ENCODE data around the gene NELFB. TPM values are rescaled to one million over a fixed set of nuclear protein-coding genes. Genes with fewer than 3 reads are reported as not detected.
"Not testable (repeated sequence)": the region's sequence is repeated elsewhere in the genome, so short reads cannot be mapped to it uniquely, and the experiment has no call there.

The NELFB gene
- total and polyA plus RNA-seq, 4 donors: 29.6 to 83.7 (median 55.4) TPM

GRCh38 chr9:137241490-137242268 is 13.4 kb upstream of the NELFB start:
- Histone ChIP-seq H3K9me3 (ENCODE audit: control insufficient read depth, insufficient read depth, low read length) (no peaks in the 10 kb centered on the region), H3K4me3 (ENCODE audit: low read depth, low read length) (peak overlapping the region; percentile 66), H3K27me3 (ENCODE audit: control insufficient read depth, insufficient read depth, low read length) (no peaks in the 10 kb centered on the region), H3K36me3 (ENCODE audit: control insufficient read depth, insufficient read depth, low read length) (peaks cover 56% of the 10 kb centered on the region), H3K27ac (ENCODE audit: low read depth, low read length) (peak overlapping the region; percentile 33), H3K4me1 (ENCODE audit: control insufficient read depth, insufficient read depth, low read length) (peaks cover 74% of the 10 kb centered on the region)
- WGBS (ENCODE audit: insufficient coverage): under 1% methylated on average over 75 of the region's 83 CpGs
- DNase-seq (ENCODE audit: low read depth in 4 of 6, low spot score in 6 of 6): no peak

DNA sequence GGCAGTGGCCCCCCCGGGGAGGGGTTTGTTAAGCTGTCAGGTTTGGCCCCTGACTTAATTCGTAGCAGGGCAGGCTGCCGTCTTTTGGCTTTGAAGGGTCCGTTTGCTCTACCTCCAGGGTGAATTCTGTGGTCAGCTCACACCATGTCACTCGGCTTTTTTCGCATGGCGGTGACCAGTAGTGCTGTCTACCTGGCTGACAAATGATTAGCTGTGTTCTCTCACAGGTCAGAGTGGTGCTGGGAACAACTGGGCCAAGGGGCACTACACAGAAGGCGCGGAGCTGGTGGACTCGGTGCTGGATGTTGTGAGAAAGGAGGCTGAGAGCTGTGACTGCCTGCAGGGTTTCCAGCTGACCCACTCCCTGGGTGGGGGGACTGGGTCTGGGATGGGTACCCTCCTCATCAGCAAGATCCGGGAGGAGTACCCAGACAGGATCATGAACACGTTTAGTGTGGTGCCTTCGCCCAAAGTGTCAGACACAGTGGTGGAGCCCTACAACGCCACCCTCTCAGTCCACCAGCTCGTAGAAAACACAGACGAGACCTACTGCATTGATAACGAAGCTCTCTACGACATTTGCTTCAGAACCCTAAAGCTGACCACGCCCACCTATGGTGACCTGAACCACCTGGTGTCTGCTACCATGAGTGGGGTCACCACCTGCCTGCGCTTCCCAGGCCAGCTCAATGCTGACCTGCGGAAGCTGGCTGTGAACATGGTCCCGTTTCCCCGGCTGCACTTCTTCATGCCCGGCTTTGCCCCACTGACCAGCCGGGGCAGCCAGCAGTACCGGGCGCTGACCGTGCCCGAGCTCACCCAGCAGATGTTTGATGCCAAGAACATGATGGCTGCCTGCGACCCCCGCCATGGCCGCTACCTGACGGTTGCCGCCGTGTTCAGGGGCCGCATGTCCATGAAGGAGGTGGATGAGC is 12.6 kb upstream of the NELFB start:
- peak overlapping the region; percentile 66 for H3K4me3 ChIP-seq (ENCODE audit: low read depth, low read length)
- no peak overlapping the region for H3K27ac ChIP-seq (ENCODE audit: low read depth, low read length)
- peaks cover 50% of the 10 kb centered on the region for H3K36me3 ChIP-seq (ENCODE audit: control insufficient read depth, insufficient read depth, low read length)
- 78% methylated on average over 35 of the region's 36 CpGs for WGBS (ENCODE audit: insufficient coverage)
- no peaks in the 10 kb centered on the region for H3K27me3 ChIP-seq (ENCODE audit: control insufficient read depth, insufficient read depth, low read length)
- H3K9me3 ChIP-seq (ENCODE audit: control insufficient read depth, insufficient read depth, low read length): no peaks in the 10 kb centered on the region
- no peak for DNase-seq (ENCODE audit: low read depth in 4 of 6, low spot score in 6 of 6)
- H3K4me1 ChIP-seq (ENCODE audit: control insufficient read depth, insufficient read depth, low read length): peaks cover 66% of the 10 kb centered on the region

GRCh38 chr9:137243266-137243625 is 11.9 kb upstream of the NELFB start:
- H3K27ac ChIP-seq (ENCODE audit: low read depth, low read length); H3K9me3 ChIP-seq (ENCODE audit: control insufficient read depth, insufficient read depth, low read length); H3K27me3 ChIP-seq (ENCODE audit: control insufficient read depth, insufficient read depth, low read length); H3K4me3 ChIP-seq (ENCODE audit: low read depth, low read length); DNase-seq (ENCODE audit: low read depth in 4 of 6, low spot score in 6 of 6): not testable (repeated sequence)
- Histone ChIP-seq H3K4me1 (ENCODE audit: control insufficient read depth, insufficient read depth, low read length) (peaks cover 59% of the 10 kb centered on the region), H3K36me3 (ENCODE audit: control insufficient read depth, insufficient read depth, low read length) (peaks cover 44% of the 10 kb centered on the region)
- 92% methylated on average over 11 of the region's 18 CpGs for WGBS (ENCODE audit: insufficient coverage)

- DNase-seq (ENCODE audit: low read depth in 4 of 6, low spot score in 6 of 6): no peak
- 69% methylated on average over 13 of the region's 15 CpGs for WGBS (ENCODE audit: insufficient coverage)
- H3K4me3 ChIP-seq (ENCODE audit: low read depth, low read length): no peak overlapping the region
- no peak overlapping the region for H3K27ac ChIP-seq (ENCODE audit: low read depth, low read length)
- peaks cover 52% of the 10 kb centered on the region for H3K4me1 ChIP-seq (ENCODE audit: control insufficient read depth, insufficient read depth, low read length)
- H3K9me3 ChIP-seq (ENCODE audit: control insufficient read depth, insufficient read depth, low read length): no peaks in the 10 kb centered on the region
- H3K36me3 ChIP-seq (ENCODE audit: control insufficient read depth, insufficient read depth, low read length): peaks cover 38% of the 10 kb centered on the region
- H3K27me3 ChIP-seq (ENCODE audit: control insufficient read depth, insufficient read depth, low read length): no peaks in the 10 kb centered on the region
Observed at GRCh38 chr9:137243626-137244485, 11.3 kb upstream of the NELFB start.

DNA sequence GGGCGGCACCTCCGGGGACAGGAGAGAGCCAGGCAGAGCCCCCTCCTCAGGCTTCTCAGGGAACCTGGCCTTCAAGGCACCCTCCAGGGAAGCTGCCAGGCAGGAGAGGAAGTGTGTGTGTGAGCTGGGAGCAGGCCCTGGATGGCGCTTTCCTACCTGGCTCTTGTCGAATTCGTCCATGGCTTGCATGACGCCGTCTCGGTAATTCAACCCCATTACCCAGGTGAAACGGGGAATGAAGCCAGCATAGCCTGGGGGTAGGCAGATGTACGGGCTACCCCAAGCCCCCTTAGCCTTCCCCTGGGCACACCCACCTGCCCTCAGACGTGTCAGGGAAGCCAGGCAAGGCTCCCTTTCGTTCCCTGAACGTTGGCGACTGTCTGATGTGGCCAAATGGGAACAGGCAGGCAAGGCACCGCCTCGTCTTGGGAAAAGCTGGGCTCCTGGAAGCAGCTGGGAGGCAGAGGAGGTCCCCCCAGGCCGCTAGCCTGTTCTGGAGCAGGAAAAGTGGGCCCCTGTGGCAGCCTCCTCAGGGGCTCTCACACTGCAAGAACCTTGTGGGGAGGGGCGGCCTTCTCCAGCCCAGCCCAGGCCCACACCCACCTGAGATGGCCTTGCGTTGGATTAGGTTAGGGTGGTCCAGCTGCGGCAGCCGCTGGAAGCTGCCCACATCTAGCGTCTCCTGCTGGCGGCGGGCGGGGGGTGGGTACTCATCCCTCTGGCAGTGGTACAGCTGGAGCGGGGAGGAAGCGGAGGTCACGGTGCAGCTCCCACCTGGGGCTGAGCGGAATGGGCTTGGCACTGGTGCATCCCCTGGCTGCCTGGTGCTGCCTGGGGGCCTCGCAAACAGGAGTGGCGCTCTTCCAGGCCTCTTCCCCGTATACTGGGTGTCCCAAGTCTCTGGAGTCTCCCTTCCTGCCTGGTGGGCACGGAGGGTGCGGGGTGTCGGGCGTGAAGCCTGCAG is 10.4 kb upstream of the NELFB start:
- peaks cover 43% of the 10 kb centered on the region for H3K4me1 ChIP-seq (ENCODE audit: control insufficient read depth, insufficient read depth, low read length)
- no peak overlapping the region for H3K4me3 ChIP-seq (ENCODE audit: low read depth, low read length)
- H3K27ac ChIP-seq (ENCODE audit: low read depth, low read length): no peak overlapping the region
- H3K36me3 ChIP-seq (ENCODE audit: control insufficient read depth, insufficient read depth, low read length): peaks cover 36% of the 10 kb centered on the region
- DNase-seq (ENCODE audit: low read depth in 4 of 6, low spot score in 6 of 6): no peak
- H3K9me3 ChIP-seq (ENCODE audit: control insufficient read depth, insufficient read depth, low read length): no peaks in the 10 kb centered on the region
- 49% methylated on average over 36 of the region's 36 CpGs for WGBS (ENCODE audit: insufficient coverage)
- no peaks in the 10 kb centered on the region for H3K27me3 ChIP-seq (ENCODE audit: control insufficient read depth, insufficient read depth, low read length)

GRCh38 chr9:137245450-137246421 is 9.4 kb upstream of the NELFB start:
- peaks cover 39% of the 10 kb centered on the region for H3K4me1 ChIP-seq (ENCODE audit: control insufficient read depth, insufficient read depth, low read length)
- 84% methylated on average over 25 of the region's 25 CpGs for WGBS (ENCODE audit: insufficient coverage)

GRCh38 chr9:137247135-137247915 is 7.8 kb upstream of the NELFB start:
- H3K27me3 ChIP-seq (ENCODE audit: control insufficient read depth, insufficient read depth, low read length): no peaks in the 10 kb centered on the region
- DNase-seq (ENCODE audit: low read depth in 4 of 6, low spot score in 6 of 6): no peak
- H3K4me1 ChIP-seq (ENCODE audit: control insufficient read depth, insufficient read depth, low read length): peaks cover 33% of the 10 kb centered on the region
- H3K36me3 ChIP-seq (ENCODE audit: control insufficient read depth, insufficient read depth, low read length): peaks cover 29% of the 10 kb centered on the region
- no peaks in the 10 kb centered on the region for H3K9me3 ChIP-seq (ENCODE audit: control insufficient read depth, insufficient read depth, low read length)
- no peak overlapping the region for H3K27ac ChIP-seq (ENCODE audit: low read depth, low read length)
- WGBS (ENCODE audit: insufficient coverage): 65% methylated on average over 18 of the region's 20 CpGs
- no peak overlapping the region for H3K4me3 ChIP-seq (ENCODE audit: low read depth, low read length)

More at GRCh38 chr9:137245450-137246421, 9.4 kb upstream of the NELFB start:
- DNase-seq (ENCODE audit: low read depth in 4 of 6, low spot score in 6 of 6): peak in 1 of 6 donors; percentile 67
- Histone ChIP-seq H3K36me3 (ENCODE audit: control insufficient read depth, insufficient read depth, low read length) (peaks cover 36% of the 10 kb centered on the region), H3K4me3 (ENCODE audit: low read depth, low read length) (no peak overlapping the region), H3K9me3 (ENCODE audit: control insufficient read depth, insufficient read depth, low read length) (no peaks in the 10 kb centered on the region), H3K27ac (ENCODE audit: low read depth, low read length) (no peak overlapping the region), H3K27me3 (ENCODE audit: control insufficient read depth, insufficient read depth, low read length) (no peaks in the 10 kb centered on the region)
